Medulla oblongata (tissue), 1 donor: Measurements from ENCODE around the gene ZNF2.

ENCODE experiments used
- DNase-seq: peaks from one replicate; pipeline ENCODE4 v3.0.0-alpha.2; 2015; ENCODE audit errors: extremely low spot score

The ZNF2 gene

GRCh38 chr2:95165371-95166064 lies at the start of gene ZNF2:
Gene ZNF2 (plus strand): TSS chr2:95165809. CDS start chr2:95176227, 10,418 bp downstream.
- peak; percentile 99 for DNase-seq

DNA sequence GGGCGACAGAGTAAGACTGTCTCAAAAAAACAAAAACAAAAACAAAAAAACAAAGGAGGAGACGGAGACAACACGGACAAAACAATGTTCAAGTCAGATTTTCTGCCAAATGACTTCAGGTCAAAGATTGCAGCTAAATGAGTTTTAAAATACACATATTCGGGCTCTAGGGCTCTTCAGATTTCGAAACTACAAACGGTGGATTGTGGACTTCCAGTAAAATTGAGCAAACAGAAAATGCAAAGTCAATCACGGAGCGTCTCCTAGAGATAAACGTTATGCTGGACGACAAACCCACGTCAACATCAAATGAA lies 44.6 kb upstream of the ZNF2 start:
- peak; percentile 13 for DNase-seq

- DNase-seq: peak; percentile 84
Measured at GRCh38 chr2:95121407-95122196, 44.0 kb upstream of the ZNF2 start, which contains the start of gene MRPS5. Gene MRPS5 (minus strand): TSS chr2:95121808. CDS start chr2:95121791, 17 bp downstream.

- DNase-seq: peak; percentile 16
Measured at GRCh38 chr2:95122197-95122551, 43.4 kb upstream of the ZNF2 start.

- DNase-seq: no peak
Measured at GRCh38 chr2:95138702-95139101, 26.9 kb upstream of the ZNF2 start.

DNA sequence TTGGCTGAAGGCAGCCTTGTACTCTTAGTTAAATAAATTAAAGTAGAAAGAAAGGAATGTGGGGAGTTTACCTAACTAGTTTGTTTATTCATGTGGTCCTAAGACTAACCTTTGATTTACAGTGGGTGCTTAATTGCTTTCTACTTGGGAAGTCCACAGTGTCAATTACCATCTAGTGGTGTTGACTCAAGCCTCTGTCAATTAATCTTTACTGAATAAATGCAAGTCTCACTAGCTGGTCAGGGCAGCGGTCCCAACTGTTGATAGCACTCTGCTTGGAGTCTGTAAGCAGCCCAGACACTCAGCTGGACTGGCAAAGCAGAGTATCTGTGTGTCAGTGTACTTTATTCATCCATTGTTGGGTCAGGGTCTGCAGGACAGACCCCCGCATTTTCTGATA lies 21.8 kb upstream of the ZNF2 start:
- no peak for DNase-seq

DNA sequence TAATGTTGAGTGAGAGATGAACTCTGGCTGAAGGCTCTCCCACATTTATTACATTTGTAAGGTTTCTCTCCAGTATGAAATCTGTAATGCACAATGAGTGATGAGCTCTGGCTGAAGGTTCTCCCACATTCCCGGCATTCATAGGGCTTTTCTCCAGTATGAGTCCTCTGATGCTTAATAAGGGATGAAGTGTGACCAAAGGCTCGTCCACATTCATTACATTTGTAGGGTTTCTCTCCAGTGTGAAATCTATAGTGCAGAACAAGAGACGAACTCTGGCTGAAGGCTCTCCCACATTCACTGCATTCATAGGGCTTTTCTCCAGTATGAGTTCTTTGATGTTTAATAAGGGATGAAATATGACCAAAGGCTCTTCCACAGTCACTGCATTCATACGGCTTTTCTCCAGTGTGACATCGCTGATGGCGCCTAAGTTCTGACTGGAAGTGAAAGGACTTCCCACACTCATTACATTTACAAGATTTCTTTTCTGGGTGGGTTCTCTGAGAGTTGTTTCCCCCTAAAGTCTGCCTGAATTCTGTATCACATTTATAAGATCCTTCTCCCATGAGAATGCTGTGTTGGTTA lies 16.1 kb upstream of the ZNF2 start:
- no peak for DNase-seq

DNA sequence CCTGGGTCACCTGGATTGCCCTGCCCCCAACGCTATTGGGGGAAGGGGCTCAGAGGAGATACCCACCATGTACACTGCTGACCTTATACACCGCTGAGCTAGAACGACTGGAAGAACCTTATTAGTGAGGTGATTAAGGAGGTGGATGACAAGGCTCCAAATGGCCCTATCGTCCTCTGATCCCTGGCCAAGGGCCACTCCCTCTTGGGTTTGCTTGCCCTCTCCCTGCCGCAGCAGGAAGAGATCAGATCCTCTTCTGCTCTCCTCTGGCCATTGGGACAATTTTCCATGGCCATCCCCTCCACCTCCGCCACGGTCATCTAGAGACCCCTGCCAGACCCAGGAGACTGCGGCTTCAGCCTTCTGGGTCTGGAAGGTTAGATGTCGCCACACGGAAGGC lies 7.2 kb upstream of the ZNF2 start:
- DNase-seq: no peak

- DNase-seq: peak; percentile 43
Measured at GRCh38 chr2:95158891-95159619, 6.6 kb upstream of the ZNF2 start.

GRCh38 chr2:95159690-95160449 lies 5.7 kb upstream of the ZNF2 start, which contains the start of gene ZNF514:
Gene ZNF514 (minus strand): TSS chr2:95159848. CDS start chr2:95153253, 6,595 bp downstream.
- DNase-seq: peak; percentile 83

- DNase-seq: no peak
Measured at GRCh38 chr2:95165030-95165370, 609 bp upstream of the ZNF2 start.

- no peak for DNase-seq
Measured at GRCh38 chr2:95166065-95166763, 605 bp downstream of the ZNF2 start.

- DNase-seq: no peak
Measured at GRCh38 chr2:95171902-95172301, 6.3 kb downstream of the ZNF2 start.

DNA sequence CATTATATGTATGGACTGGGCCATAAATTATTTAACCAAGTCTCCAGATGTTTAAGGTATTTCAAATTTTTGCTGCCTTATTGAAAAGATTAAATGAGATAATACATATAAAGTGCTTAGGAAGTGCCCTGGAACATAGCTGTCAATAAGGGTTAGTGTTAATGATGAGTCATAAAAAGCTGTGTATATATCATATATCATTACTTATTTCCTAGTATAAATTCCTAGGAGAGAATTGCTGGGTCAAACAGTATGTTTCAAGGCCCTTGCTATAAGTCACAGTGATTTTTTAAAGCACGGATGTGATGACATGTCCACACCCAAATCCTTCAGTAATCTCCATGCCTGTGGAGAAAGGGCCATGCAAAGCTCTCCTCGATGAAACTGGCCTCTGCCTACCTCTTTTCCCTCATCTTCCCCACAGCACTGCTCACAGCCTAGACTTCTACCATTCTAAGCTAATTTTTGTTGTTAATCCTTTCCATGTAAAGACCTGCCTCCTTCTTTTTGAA lies 8.5 kb downstream of the ZNF2 start:
- no peak for DNase-seq

- DNase-seq: no peak
Measured at GRCh38 chr2:95179451-95179850, 13.8 kb downstream of the ZNF2 start.

- no peak for DNase-seq
Measured at GRCh38 chr2:95181774-95182173, 16.2 kb downstream of the ZNF2 start.

- no peak for DNase-seq
Measured at GRCh38 chr2:95185197-95185596, 19.6 kb downstream of the ZNF2 start.

DNA sequence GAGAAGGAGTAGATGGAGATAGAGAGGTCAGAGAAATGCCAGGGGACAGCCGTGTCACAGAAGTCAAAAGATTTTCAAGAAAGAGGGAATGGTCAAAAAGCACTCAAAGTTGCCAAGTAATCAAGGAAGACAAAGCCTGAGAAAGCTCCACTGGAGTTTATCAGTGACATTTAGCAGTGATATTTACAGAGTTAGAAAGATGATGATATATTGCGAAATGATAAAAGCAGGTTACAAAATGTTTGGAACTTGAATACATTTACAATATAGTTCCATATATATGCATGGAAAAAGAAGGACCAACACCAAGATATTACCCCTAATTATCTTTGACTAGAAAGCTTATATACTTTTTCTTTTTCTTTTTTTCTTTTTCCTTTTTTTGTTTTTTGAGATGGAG lies 20.4 kb downstream of the ZNF2 start:
- DNase-seq: no peak

GRCh38 chr2:95192956-95193355 lies 27.3 kb downstream of the ZNF2 start:
- DNase-seq: peak; percentile 51

GRCh38 chr2:95203911-95204310 lies 38.3 kb downstream of the ZNF2 start:
- DNase-seq: no peak

DNA sequence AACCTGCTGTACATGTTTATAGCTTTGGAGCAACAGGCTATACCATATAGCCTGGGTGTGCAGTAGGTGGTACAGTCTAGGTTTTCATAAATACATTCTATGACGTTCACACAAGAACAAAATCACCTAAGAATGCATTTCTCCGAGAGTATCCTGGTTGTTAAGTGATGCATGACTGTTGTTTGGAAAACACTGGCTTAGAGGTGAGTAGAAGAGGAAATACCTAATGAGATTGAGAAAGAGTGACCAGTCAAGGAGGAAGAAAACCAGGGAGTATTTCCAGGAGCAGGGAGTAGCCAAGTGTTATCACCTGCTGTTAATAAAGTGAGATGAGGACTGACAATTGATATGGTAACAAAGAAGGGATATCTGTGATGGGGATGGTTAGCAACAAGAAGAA lies 38.8 kb downstream of the ZNF2 start:
- no peak for DNase-seq
